HG03457 (cell line): Measurements from ENCODE around the gene KIAA1549.
"Not testable (repeated sequence)": the region's sequence is repeated elsewhere in the genome, so short reads cannot be mapped to it uniquely, and the experiment has no call there.

Source experiments
- ATAC-seq: cut with Tn5 transposase; IDR thresholded peaks from one replicate; pipeline ENCODE4 v1.9.1; 2021; ENCODE audit warnings: moderate number of reproducible peaks; ENCODE audit not compliant: unreplicated experiment

The KIAA1549 gene

DNA sequence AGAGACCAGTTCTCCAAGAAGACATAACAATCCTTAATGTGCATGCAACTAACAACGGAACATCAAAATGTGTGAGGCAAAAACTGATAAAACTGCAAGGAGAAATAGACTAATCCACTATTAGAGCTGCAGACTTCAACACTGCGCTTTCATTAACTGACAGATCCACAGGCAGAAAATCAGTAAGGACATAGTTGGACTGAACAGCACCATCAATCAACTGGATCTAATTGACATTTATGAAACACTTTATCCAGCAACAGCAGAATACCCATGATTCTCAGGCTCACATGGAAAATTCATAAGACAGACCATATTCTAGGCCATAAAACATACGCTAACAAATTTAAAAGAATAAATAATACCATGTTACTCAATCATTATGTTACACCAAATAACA lies 161.6 kb downstream of the KIAA1549 start:
- ATAC-seq = no peak

DNA sequence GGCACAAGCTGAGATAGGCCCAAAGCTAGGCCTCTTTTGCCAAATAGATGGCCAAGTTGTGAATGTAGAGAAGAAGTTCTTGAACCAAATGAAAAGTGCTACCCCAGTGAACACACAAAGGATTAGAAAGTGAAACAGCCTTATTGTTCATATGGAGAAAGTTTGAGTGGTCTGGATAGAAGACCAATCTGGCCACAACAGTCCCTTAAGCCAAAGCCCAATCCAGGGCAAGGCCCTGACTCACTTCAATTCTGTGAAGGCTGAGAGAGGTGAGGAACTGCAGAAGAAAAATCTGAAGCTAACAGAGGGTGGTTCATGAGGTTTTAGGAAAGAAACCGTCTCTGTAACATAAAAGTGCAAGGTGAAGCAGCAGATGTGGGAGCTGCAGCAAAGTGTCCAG lies 164.5 kb downstream of the KIAA1549 start:
- ATAC-seq = no peak

DNA sequence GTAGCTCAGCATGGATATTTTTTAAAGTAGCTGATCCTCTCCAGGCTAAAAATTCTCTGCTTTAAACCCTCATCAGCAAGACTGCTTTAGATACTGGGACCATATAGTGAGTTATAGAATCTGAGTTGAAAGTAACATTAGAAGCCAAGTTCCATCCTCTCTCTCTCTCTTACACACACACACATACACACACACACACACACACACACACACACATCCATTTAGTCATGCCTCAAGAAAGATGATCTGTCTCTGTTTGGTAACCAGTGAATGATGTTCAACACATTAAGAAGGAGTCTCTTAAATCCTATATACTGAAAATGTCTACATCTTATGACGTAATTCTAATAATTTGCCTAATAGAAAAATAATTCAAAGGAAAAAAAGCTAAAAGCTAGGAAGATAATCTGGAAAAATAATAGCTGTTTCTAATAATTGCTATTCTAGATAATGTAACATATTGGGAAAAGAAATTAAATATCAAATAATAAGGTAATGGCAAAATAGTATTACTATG lies 166.3 kb downstream of the KIAA1549 start:
- ATAC-seq = no peak

DNA sequence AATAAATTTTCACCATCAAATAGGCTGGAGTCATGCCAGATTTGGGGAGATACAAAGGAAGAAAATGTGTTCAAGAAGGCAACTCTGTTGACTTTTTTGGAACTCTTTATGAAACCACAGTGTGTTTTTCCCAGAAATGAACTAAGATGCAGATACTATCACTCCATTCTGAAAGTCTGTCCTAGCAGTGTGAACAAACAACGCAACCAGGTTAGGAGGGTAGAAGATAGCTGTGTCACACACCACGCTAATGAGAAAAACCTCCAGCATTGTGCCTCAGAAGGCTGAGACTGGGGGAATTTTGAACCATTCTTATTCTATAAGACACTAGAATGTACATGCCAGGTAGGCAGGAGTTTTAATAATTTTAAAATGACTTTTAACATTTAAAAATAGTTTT lies 167.2 kb downstream of the KIAA1549 start:
- no peak for ATAC-seq

DNA sequence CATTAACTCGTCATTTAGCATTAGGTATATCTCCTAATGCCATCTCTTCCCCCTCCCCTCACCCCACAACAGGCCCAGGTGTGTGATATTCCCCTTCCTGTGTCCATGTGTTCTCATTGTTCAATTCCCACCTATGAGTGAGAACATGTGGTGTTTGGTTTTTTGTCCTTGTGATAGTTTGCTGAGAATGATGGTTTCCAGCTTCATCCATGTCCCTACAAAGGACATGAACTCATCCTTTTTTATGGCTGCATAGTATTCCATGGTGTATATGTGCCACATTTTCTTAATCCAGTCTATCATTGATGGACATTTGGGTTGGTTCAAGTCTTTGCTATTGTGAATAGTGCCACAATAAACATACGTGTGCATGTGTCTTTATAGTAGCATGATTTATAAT lies 169.9 kb downstream of the KIAA1549 start:
- not testable (repeated sequence) for ATAC-seq

DNA sequence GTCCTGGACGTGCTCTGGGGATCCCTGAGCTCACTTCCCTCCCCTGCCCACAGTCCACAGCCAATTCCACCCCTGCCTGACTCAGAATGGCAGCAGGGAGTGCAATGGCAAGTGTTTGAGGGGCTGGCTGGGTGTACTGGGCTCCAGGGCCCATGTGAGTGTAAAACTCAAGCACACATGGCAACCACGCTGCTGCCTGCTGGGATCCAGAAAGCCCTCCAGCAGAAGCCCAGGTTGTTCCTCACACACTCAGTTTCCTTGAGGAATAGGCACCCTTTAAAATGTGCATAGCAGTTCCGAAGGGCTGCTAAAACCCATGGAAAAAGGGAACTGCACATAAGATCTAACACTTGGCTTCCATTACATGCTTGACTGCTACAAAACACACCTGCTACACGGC lies 171.8 kb downstream of the KIAA1549 start:
- no peak for ATAC-seq

DNA sequence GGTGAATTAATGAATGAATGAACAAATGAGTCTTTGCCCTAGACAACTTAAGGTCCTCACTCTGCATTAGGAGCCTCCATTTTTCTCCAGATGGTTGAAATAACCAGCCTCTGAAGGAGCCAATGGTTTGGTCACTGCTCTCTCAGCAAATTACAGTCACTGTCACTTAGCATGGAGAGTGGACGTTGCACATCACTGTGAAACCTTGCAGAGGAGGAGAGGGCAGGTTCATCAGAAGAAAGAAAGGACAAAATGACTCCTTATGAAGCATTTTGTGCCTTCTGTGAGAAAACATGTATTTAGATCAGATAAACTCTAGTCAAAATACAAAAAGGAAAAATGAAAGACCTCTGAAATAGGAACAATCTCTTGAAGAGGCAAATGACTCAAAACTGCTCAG lies 176.6 kb downstream of the KIAA1549 start:
- ATAC-seq = no peak

DNA sequence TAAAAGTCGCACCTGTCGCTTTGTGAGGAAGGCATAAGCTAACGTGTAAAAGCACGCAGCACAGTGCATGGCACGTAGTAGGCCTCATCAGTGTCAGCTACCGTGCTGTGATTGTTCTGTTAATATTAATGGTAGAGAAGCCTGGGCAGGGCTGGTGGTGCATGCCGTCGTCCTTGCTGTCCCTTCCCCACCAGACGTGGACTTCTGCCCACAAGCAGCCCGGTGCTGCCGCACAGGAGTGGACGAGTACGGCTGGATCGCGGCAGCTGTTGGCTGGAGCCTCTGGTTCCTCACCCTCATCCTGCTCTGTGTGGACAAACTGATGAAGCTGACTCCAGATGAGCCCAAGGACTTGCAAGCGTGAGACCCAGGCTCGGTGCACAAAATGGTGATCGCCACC lies 178.5 kb downstream of the KIAA1549 start:
- ATAC-seq = no peak

DNA sequence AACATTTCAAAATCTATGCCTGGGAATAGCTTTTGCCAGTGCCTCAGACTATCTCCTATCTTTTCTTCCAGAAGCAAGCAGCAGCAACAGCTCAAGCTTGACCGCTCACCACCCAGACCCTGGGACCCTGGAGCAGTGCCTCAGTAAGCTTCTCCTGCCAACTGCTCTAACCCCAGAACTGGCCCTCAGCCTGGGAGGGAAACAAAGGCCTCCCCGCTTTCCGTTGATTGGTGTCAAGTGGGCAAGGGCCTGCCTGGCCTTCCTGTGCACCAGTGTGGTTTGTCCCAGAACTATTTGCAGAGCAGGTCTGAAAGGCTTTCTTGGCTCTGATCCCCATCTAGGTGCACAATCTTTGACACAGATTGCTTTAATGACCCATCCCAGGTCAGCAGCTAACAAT lies 179.9 kb downstream of the KIAA1549 start:
- no peak for ATAC-seq

DNA sequence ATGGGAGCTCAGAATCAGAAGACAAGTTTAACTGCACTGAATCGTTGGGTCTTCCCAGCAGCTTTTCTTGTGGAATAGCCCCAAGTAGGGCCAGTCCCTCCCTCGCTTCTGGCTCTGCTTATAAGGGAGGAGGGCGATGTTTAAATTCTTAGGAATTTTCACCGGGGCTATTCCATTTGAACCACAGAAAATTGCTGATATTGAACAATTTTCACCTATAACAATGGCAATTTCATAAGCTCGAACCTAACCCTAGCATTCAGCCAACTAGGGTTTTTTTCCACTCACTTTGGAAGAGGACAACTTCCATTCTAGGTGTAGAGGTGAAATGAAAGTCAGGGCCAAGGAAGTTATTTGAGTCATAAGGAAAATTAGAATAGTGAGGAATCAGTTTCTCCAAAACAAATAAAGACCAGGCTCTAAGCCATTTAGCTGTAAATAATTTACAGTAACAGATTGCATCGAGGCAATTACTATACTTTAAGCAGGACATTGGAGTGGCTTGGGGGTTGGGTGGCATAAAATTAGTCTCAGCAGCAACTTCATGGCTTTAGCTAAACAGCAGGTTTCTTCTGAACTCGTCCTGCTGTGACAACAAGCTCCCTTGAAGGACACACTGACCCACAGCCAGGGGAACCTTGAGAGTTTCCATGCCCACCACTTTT lies 181.7 kb downstream of the KIAA1549 start:
- no peak for ATAC-seq

DNA sequence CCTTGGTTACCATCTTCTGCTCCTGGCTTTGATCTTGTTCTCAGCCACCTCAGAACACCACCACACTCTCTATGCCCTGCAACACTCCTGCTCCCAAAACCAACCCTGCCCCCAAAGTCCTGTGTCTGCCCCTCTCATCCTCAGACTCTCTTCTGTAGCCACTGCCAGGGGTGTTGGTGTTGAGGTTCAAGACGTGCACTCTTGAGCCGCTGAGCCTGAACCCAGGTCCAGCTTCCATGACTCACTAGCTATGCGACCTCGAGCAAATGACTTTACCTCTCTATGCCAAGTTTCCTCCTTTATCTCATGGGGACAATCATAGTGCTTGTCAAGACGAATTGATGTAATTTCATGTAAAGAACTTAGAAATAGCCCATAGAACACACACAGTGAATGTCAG lies 182.4 kb downstream of the KIAA1549 start:
- no peak for ATAC-seq

DNA sequence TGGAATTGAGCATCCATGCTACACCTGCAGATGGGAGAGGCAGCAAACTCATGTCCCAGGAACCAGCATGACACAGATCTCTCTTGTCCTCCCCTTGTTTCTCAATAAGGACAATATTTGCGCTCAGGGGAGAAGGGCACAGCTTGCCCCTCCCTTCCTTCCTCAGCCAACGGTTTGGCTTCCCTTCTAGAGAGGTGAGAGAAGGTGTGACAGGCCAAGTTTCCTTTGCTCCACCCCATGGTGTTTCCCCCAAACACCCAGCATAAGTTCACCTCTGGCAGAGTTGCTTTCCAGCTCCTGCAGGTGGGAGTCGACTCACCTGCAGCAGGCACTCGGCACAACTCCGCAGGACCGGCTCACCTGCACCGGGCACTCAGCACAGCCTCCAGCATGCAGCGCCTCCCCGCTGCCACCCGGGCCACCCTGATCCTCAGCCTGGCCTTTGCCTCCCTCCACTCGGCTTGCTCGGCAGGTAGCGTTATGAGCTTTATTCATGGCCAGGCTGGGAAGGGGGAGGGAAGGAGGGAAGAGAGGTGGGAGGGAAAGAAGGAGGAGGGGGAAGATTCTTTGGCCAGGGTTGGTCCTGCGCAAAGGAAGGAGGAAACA lies 183.4 kb downstream of the KIAA1549 start, which contains the start of the genes ATP6V0A4 and TMEM213:
TSS of gene ATP6V0A4 (minus strand) at position 482 of the 606 bp plus-strand sequence. CDS start 26,949 bp downstream, outside the sequence.
TSS of gene TMEM213 (plus strand) at position 280 of the 606 bp plus-strand sequence. CDS start at position 391, 111 bp downstream.
- ATAC-seq = no peak

DNA sequence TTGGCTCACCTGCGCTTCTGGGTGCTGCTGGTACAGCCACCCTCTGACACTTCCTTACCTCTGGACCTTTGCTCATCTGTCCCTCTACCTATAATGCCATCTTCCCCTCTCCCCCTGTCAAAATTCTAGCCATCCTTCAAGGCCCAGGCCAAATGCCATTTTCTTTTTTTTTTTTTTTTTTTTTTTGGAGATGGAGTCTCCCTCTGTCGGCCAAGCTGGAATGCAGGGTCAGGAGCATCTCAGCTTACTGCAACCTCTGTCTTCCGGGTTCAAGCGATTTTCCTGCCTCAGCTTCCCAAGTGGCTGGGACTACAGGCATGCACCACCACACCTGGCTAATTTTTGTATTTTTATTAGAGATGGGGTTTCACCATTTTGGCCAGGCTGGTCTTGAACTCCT lies 184.1 kb downstream of the KIAA1549 start:
- not testable (repeated sequence) for ATAC-seq

DNA sequence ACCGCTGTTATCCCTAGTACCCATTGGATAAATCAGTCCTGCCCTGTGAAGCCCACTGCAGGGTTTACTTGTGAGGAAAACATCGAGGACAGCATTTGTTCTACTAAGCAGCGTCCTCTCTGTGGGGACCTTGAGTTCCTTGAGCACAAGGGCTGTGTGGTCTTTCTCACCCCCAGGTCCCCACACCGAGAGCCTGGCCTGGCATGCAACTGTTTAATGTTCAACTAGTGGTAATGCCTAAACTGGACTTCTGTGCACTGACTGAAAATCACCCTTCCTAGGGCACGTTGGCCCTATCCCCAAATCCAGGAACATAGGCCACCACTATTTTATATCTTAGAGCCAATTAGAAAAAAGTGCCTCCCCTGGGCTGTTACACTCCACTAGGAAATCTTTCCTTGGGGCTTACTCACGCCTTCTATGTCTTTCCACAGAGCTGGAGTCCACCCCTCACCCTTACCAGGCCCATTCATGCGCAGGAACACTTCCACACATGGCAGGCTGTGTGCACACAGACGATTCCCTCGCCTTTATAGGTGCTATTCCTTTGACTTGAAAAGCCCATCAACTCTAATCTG lies 185.1 kb downstream of the KIAA1549 start:
- ATAC-seq = no peak

DNA sequence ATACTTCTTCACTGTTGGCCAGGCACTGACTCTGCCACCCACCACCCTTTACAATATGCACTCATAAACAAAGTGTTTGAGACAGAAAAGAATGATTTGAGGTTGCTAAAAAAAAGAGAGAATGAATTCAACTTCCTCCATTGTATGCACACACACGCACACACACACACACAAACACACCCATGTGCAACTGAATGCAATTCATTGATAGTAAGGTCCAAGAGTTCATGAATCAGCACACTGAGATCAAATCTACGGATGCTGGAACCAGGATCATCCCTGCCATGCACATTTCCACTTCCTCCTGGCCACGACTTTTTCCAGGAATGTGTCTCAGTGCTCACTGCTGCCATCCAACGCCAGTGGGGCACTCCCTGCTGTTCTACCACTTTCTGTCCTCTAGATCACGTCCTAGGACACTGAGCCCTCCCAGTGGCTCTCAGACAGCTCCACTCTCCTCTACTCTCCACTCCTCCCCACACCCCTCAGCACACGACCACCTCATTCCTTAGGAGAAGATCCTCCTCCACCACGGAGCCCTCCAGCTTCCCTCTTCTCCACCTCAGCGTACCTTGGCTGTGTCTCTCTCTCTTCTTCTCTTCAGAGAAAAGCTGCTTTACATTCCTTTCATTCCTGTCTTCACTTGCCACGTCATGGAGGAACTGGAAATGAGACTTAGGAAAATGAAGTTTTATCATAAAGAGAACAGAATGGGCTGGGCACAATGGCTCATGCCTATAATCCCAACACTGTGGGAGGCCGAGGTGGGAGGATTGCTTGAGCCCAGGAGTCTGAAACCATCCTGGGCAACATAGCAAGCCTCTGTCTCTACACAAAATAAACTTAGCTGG lies 195.4 kb downstream of the KIAA1549 start:
- no peak for ATAC-seq

DNA sequence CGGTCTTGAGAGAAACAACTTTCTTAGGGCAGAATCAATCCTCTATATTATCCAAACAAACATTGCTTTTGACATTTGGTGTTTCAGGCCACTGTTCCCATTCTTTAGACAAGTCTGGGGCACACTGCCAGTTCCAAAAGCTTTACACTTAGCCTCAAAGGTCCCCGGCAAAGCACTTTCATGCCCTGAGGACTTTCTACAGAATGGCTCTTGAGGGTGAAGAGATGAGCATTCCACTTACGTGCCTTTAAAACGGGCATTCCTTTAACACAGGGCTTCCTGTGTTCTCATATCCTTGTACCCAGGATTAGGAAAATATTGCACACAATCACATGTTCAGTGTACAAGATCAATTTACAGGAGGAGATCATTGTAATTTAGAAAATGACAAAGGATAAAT lies 196.5 kb downstream of the KIAA1549 start:
- no peak for ATAC-seq
